Brain microvascular endothelial cell (primary cell): ENCODE results near the gene PPFIBP2.

Experiments
- DNase-seq: peaks from one replicate; pipeline ENCODE4 v3.0.0-alpha.2; 2020
- H3K27ac ChIP-seq: fragments of 250-450 bp; sonication (Bioruptor Pico); 2 replicates; pipeline ENCODE4 v1.5.1; 2020; ENCODE audit warnings: mild to moderate bottlenecking, moderate library complexity
- H3K27me3 ChIP-seq: fragments of 250-450 bp; sonication (Bioruptor Pico); replicated peaks from 2 replicates; pipeline ENCODE4 v1.5.1; 2020; ENCODE audit warnings: mild to moderate bottlenecking
- H3K36me3 ChIP-seq: fragments of 250-450 bp; sonication (Bioruptor Pico); replicated peaks from 2 replicates; pipeline ENCODE4 v1.5.1; 2020; ENCODE audit warnings: mild to moderate bottlenecking
- H3K4me3 ChIP-seq: 2 replicates; pipeline ENCODE4 v1.5.1; 2011; ENCODE audit warnings: low read depth, mild to moderate bottlenecking, control low read depth, low read length, moderate library complexity
- in situ Hi-C: cut with HindIII; loops from 2 replicates; pipeline ENCODE4 v1.10.0; 2017; ENCODE audit warnings: low sequenced_read_pairs, low pct_ligation_motif_present
- TF ChIP-seq, protein P1 (sequence below): IDR thresholded peaks from 2 replicates; pipeline ENCODE4 v1.5.1; 2011; ENCODE audit warnings: low read depth, mild to moderate bottlenecking, moderate library complexity, low read length, control low read depth, inconsistent platforms; ENCODE audit errors: missing control alignments

PPFIBP2 gene

DNA sequence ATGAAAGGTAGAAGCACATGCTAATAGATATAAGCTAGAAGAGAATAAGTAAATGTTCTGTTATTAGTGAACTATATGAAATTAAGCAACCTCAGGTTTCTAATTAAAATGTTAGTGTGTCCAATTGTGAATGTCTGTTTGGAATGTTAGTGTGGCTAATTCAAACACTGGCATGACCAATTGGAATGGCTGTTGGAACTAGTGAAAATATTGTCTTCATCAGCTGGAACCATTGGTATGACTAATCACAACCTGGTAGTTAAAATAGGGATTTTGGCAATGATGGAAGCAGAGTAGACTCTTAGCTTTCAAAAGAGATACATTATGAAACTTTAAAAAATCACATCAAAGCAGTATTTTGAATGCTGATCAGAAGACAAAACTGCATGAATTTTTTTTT, 92.7 kb downstream of the PPFIBP2 start:
- in situ Hi-C loops: no loop called here
- TF ChIP-seq, protein P1, sequence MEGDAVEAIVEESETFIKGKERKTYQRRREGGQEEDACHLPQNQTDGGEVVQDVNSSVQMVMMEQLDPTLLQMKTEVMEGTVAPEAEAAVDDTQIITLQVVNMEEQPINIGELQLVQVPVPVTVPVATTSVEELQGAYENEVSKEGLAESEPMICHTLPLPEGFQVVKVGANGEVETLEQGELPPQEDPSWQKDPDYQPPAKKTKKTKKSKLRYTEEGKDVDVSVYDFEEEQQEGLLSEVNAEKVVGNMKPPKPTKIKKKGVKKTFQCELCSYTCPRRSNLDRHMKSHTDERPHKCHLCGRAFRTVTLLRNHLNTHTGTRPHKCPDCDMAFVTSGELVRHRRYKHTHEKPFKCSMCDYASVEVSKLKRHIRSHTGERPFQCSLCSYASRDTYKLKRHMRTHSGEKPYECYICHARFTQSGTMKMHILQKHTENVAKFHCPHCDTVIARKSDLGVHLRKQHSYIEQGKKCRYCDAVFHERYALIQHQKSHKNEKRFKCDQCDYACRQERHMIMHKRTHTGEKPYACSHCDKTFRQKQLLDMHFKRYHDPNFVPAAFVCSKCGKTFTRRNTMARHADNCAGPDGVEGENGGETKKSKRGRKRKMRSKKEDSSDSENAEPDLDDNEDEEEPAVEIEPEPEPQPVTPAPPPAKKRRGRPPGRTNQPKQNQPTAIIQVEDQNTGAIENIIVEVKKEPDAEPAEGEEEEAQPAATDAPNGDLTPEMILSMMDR: no peak
- H3K4me3 ChIP-seq: no peak overlapping the region
- H3K27me3 ChIP-seq: no peaks in the 10 kb centered on the region
- H3K36me3 ChIP-seq: no peaks in the 10 kb centered on the region
- DNase-seq: no peak
- H3K27ac ChIP-seq: no peak overlapping the region

GRCh38 chr11:7609015-7609414, 95.2 kb downstream of the PPFIBP2 start:
- TF ChIP-seq, protein P1: no peak
- no peak overlapping the region for H3K27ac ChIP-seq
- no peak overlapping the region for H3K4me3 ChIP-seq
- no peak for DNase-seq
- in situ Hi-C loops: no loop called here
- no peaks in the 10 kb centered on the region for H3K36me3 ChIP-seq
- H3K27me3 ChIP-seq: no peaks in the 10 kb centered on the region

DNA sequence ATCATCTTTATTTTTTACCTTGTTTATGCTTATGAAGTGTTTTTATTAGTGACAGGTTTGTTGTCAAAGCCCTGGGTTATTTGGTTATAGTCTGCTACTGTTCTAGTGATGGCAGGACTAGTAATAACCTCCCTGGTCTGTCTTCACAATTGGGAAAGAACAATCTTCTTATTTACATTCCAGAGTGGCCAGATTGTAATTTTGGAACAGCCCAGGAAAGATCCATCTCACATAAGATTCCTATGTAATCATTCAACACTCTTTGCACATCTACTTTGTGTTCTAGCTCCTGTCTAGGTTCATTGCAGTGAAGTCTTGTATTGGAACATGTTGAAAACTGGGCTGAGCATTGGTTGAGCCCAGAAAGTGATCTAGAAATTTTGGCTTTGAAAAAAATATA, 95.7 kb downstream of the PPFIBP2 start:
- Histone ChIP-seq H3K4me3 (no peak overlapping the region), H3K36me3 (no peaks in the 10 kb centered on the region), H3K27me3 (no peaks in the 10 kb centered on the region), H3K27ac (no peak overlapping the region)
- in situ Hi-C loops: no loop called here
- TF ChIP-seq, protein P1: no peak
- DNase-seq: no peak

DNA sequence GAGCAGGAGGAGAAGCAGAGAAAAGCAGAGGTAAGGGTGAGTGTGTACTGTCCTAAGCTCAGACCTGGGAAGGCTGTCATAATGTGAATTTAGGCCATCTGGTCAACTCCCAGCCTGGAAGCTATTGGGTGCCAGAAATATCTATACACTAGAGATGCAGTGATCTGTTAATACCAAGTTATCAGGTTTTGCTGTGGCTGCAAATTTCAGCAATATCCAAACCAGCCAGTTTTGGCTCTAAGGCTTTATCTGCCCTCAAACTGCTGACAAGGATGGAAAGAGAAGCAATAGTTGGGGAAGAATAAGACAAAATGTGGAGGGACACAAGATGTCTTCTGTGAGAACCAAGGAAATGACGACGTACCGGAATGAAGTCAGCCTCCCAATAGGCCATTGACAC, 96.6 kb downstream of the PPFIBP2 start:
- in situ Hi-C loops: no loop called here
- no peak overlapping the region for H3K4me3 ChIP-seq

GRCh38 chr11:7611411-7611810, 97.6 kb downstream of the PPFIBP2 start:
- H3K4me3 ChIP-seq: no peak overlapping the region
- no peak for DNase-seq
- H3K36me3 ChIP-seq: no peaks in the 10 kb centered on the region
- in situ Hi-C loops: no loop called here
- TF ChIP-seq, protein P1: no peak
- no peaks in the 10 kb centered on the region for H3K27me3 ChIP-seq
- no peak overlapping the region for H3K27ac ChIP-seq

More for the DNA sequence above, 96.6 kb downstream of the PPFIBP2 start:
- Histone ChIP-seq H3K27ac (no peak overlapping the region), H3K36me3 (no peaks in the 10 kb centered on the region), H3K27me3 (no peaks in the 10 kb centered on the region)
- TF ChIP-seq, protein P1: no peak
- DNase-seq: no peak

DNA sequence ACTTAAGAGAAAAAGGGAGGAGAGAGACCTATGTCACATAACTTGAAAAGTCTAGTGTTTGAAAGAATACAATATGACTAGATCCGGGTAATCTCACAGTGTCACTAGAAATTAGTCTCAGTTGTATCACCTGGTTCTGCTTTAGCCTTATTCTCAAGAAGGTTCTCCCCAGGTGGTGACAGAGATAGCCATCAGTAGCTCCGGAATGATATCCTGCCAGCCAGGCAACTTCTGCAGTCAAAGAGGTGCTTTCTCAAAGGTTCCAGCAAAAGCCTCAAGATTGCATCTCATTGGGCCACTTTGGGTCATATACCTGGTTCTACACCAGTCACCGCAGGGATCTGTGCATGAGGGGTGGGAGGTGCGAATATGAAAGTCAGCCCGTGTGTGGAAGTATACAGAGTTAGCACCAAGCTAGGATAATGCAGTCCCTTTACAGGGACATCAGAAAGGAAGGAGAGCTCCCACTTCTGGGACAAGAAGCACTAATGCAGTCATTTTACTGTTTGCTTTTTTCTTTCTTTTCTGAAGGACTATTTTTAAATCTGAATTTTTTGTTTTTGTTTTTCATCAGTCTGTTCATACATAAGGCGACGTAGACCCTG, 98.4 kb downstream of the PPFIBP2 start:
- in situ Hi-C loops: no loop called here
- no peaks in the 10 kb centered on the region for H3K27me3 ChIP-seq
- DNase-seq: no peak
- no peaks in the 10 kb centered on the region for H3K36me3 ChIP-seq
- TF ChIP-seq, protein P1: no peak
- H3K4me3 ChIP-seq: no peak overlapping the region
- H3K27ac ChIP-seq: no peak overlapping the region
